ENCODE measurements around the gene ABCB11.
"Not testable (repeated sequence)": the region's sequence is repeated elsewhere in the genome, so short reads cannot be mapped to it uniquely, and the experiment has no call there.

ABCB11 gene

GRCh38 chr2:168939061-168939460 is 92.1 kb downstream of the ABCB11 start:
- Histone ChIP-seq H3K9me2 (replicated peaks; ENCODE audit: insufficient read depth, low read length) (no peaks in the 10 kb centered on the region), H3K4me1 (ENCODE audit: low read length) (0 out of 2 replicates have a peak, but pooled peaks cover 3% of the 10 kb centered on the region), H4K20me1 (ENCODE audit: insufficient read depth, low read length) (no peaks in the 10 kb centered on the region), H3K9me3 (replicated peaks; ENCODE audit: insufficient read depth, low read length) (no peaks in the 10 kb centered on the region), H3K27me3 (replicated peaks; ENCODE audit: insufficient read depth, low read length) (no peaks in the 10 kb centered on the region), H3K27ac (ENCODE audit: low read length) (no peak overlapping the region), H3K9ac (ENCODE audit: low read length) (no peak overlapping the region), H3K79me2 (ENCODE audit: low read length) (no peaks in the 10 kb centered on the region), H3K4me2 (ENCODE audit: low read depth, low read length) (no peak overlapping the region), H3K36me3 (replicated peaks; ENCODE audit: insufficient read depth, low read length) (no peaks in the 10 kb centered on the region), H3F3A (ENCODE audit: insufficient read depth, low read length) (no peaks in the 10 kb centered on the region), H2AFZ (ENCODE audit: low read length) (no peak overlapping the region), H3K4me3 (ENCODE audit: low read length) (no peak overlapping the region)
- TF ChIP-seq EZH2 (optimal IDR thresholded peaks at IDR 0.05; ENCODE audit: low read depth, low read length) (no peak), CTCF (IDR thresholded peaks at IDR 0.05; ENCODE audit: low read length) (no peak), EZH2phosphoT487 (IDR thresholded peaks at IDR 0.05; ENCODE audit: low read length) (no peak)
- no peak for DNase-seq

DNA sequence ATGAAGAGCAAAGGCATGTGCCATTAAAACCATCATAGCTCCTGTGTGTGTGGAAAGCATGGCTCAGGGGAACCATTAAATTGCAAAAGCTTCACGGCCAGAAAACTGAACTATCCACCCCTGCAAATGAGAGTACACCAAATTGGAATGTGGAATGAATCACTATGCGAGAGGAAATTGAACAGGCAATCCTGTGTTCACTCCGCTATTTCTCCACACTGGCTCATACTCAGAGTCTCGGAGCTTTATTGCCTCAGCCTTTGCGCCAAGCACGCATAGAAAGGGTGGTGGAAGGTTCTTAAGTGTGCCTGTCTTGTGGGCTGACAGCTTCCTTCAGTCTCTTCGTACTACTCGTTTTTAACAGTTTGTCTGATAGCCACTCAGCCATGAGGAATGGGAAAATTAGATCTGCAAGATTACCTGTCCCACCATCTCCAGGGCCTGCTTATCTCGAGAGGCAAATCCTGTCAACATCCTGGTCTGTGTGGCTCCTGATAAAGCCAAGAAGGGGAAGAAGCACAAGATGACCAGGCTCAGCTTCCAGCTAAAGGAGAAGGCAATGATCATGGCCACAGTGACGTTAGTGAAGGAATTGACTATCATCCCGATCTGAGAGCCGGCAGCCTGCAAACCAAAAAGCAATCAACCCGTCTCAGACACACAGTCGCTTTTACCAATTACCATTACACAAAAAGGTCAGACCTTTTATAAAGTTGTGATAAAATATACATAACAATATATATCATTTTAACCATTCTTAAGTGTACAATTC is 95.1 kb downstream of the ABCB11 start:
- Histone ChIP-seq H2AFZ (ENCODE audit: low read length) (no peak overlapping the region), H3K27me3 (replicated peaks; ENCODE audit: insufficient read depth, low read length) (no peaks in the 10 kb centered on the region), H3K79me2 (ENCODE audit: low read length) (no peaks in the 10 kb centered on the region), H3K9me3 (replicated peaks; ENCODE audit: insufficient read depth, low read length) (no peaks in the 10 kb centered on the region), H3K4me2 (ENCODE audit: low read depth, low read length) (no peak overlapping the region), H3K9me2 (replicated peaks; ENCODE audit: insufficient read depth, low read length) (no peaks in the 10 kb centered on the region), H3K36me3 (replicated peaks; ENCODE audit: insufficient read depth, low read length) (no peaks in the 10 kb centered on the region), H3F3A (ENCODE audit: insufficient read depth, low read length) (no peaks in the 10 kb centered on the region), H3K4me3 (ENCODE audit: low read length) (no peak overlapping the region), H3K9ac (ENCODE audit: low read length) (no peak overlapping the region), H4K20me1 (ENCODE audit: insufficient read depth, low read length) (no peaks in the 10 kb centered on the region), H3K4me1 (ENCODE audit: low read length) (no peaks in the 10 kb centered on the region), H3K27ac (ENCODE audit: low read length) (no peak overlapping the region)
- no peak for TF ChIP-seq EZH2phosphoT487 (IDR thresholded peaks at IDR 0.05; ENCODE audit: low read length)
- DNase-seq, result no peak

- Histone ChIP-seq H4K20me1 (ENCODE audit: insufficient read depth, low read length) (no peaks in the 10 kb centered on the region), H2AFZ (ENCODE audit: low read length) (no peak overlapping the region), H3K27me3 (replicated peaks; ENCODE audit: insufficient read depth, low read length) (no peaks in the 10 kb centered on the region), H3K9me2 (replicated peaks; ENCODE audit: insufficient read depth, low read length) (no peaks in the 10 kb centered on the region), H3K4me2 (ENCODE audit: low read depth, low read length) (no peak overlapping the region), H3K79me2 (ENCODE audit: low read length) (no peaks in the 10 kb centered on the region), H3K9me3 (replicated peaks; ENCODE audit: insufficient read depth, low read length) (no peaks in the 10 kb centered on the region), H3K4me3 (ENCODE audit: low read length) (no peak overlapping the region), H3K4me1 (ENCODE audit: low read length) (peaks cover 6% of the 10 kb centered on the region), H3K27ac (ENCODE audit: low read length) (no peak overlapping the region), H3K9ac (ENCODE audit: low read length) (no peak overlapping the region), H3K36me3 (replicated peaks; ENCODE audit: insufficient read depth, low read length) (no peaks in the 10 kb centered on the region), H3F3A (ENCODE audit: insufficient read depth, low read length) (no peaks in the 10 kb centered on the region)
- TF ChIP-seq CTCF (IDR thresholded peaks at IDR 0.05; ENCODE audit: low read length) (no peak), EZH2phosphoT487 (IDR thresholded peaks at IDR 0.05; ENCODE audit: low read length) (no peak), EZH2 (optimal IDR thresholded peaks at IDR 0.05; ENCODE audit: low read depth, low read length) (no peak)
- no peak for DNase-seq
Observed at GRCh38 chr2:168934826-168935225, 96.3 kb downstream of the ABCB11 start.

GRCh38 chr2:168932174-168932573 is 99.0 kb downstream of the ABCB11 start:
- not testable (repeated sequence) for H3K9ac ChIP-seq (ENCODE audit: low read length); H3K4me2 ChIP-seq (ENCODE audit: low read depth, low read length); H2AFZ ChIP-seq (ENCODE audit: low read length); H3K4me3 ChIP-seq (ENCODE audit: low read length); H3K9me2 ChIP-seq (replicated peaks; ENCODE audit: insufficient read depth, low read length); H3K27ac ChIP-seq (ENCODE audit: low read length); H3K9me3 ChIP-seq (replicated peaks; ENCODE audit: insufficient read depth, low read length); H3K79me2 ChIP-seq (ENCODE audit: low read length); H3K27me3 ChIP-seq (replicated peaks; ENCODE audit: insufficient read depth, low read length); H3F3A ChIP-seq (ENCODE audit: insufficient read depth, low read length); H3K36me3 ChIP-seq (replicated peaks; ENCODE audit: insufficient read depth, low read length); H4K20me1 ChIP-seq (ENCODE audit: insufficient read depth, low read length); DNase-seq
- peaks cover 16% of the 10 kb centered on the region for H3K4me1 ChIP-seq (ENCODE audit: low read length)
